ENCODE data around the gene BANP.
"Not testable (repeated sequence)": the region's sequence is repeated elsewhere in the genome, so short reads cannot be mapped to it uniquely, and the experiment has no call there.

BANP gene

GRCh38 chr16:87968541-87968940 is 17.3 kb downstream of the BANP start:
- DNase-seq = peak; percentile 19

GRCh38 chr16:87970186-87970585 is 19.0 kb downstream of the BANP start:
- DNase-seq = peak; percentile 63

- DNase-seq = no peak
Observed at GRCh38 chr16:87971933-87972332, 20.7 kb downstream of the BANP start.

- DNase-seq = no peak
Observed at GRCh38 chr16:87973717-87974116, 22.5 kb downstream of the BANP start.

GRCh38 chr16:87974178-87974577 is 22.9 kb downstream of the BANP start:
- no peak for DNase-seq

- peak; percentile 58 for DNase-seq
Observed at GRCh38 chr16:87976665-87977064, 25.4 kb downstream of the BANP start.

GRCh38 chr16:87978127-87978526 is 26.9 kb downstream of the BANP start:
- DNase-seq = no peak

- no peak for DNase-seq
Observed at GRCh38 chr16:87979352-87979751, 28.1 kb downstream of the BANP start.

GRCh38 chr16:87979911-87980630 is 28.8 kb downstream of the BANP start:
- DNase-seq = not testable (repeated sequence)

- not testable (repeated sequence) for DNase-seq
Observed at GRCh38 chr16:87981376-87981775, 30.1 kb downstream of the BANP start.

GRCh38 chr16:87982581-87983041 is 31.4 kb downstream of the BANP start:
- no peak for DNase-seq

- not testable (repeated sequence) for DNase-seq
Observed at GRCh38 chr16:87983072-87983736, 32.0 kb downstream of the BANP start.

GRCh38 chr16:87983737-87984097 is 32.5 kb downstream of the BANP start:
- peak; percentile 56 for DNase-seq

- not testable (repeated sequence) for DNase-seq
Observed at GRCh38 chr16:87984180-87984579, 32.9 kb downstream of the BANP start.

GRCh38 chr16:87984632-87985267 is 33.5 kb downstream of the BANP start:
- no peak for DNase-seq

- DNase-seq = not testable (repeated sequence)
Observed at GRCh38 chr16:87985493-87985892, 34.3 kb downstream of the BANP start.

GRCh38 chr16:87986361-87986849 is 35.2 kb downstream of the BANP start:
- peak; percentile 79 for DNase-seq

- DNase-seq = not testable (repeated sequence)
Observed at GRCh38 chr16:87988596-87988995, 37.4 kb downstream of the BANP start.

GRCh38 chr16:87990254-87990653 is 39.0 kb downstream of the BANP start:
- not testable (repeated sequence) for DNase-seq

- DNase-seq = not testable (repeated sequence)
Observed at GRCh38 chr16:87992142-87992541, 40.9 kb downstream of the BANP start.

- DNase-seq = no peak
Observed at GRCh38 chr16:87993901-87994300, 42.7 kb downstream of the BANP start.

- no peak for DNase-seq
Observed at GRCh38 chr16:87995644-87996043, 44.4 kb downstream of the BANP start.

All from fibroblast of skin of back (primary cell).